ENCODE data around the gene SLC2A4.
A peak's percentile ranks its signal among the peaks of the same experiment; 100 is the strongest.
"Not testable (repeated sequence)": the region's sequence is repeated elsewhere in the genome, so short reads cannot be mapped to it uniquely, and the experiment has no call there.

The SLC2A4 gene

DNA sequence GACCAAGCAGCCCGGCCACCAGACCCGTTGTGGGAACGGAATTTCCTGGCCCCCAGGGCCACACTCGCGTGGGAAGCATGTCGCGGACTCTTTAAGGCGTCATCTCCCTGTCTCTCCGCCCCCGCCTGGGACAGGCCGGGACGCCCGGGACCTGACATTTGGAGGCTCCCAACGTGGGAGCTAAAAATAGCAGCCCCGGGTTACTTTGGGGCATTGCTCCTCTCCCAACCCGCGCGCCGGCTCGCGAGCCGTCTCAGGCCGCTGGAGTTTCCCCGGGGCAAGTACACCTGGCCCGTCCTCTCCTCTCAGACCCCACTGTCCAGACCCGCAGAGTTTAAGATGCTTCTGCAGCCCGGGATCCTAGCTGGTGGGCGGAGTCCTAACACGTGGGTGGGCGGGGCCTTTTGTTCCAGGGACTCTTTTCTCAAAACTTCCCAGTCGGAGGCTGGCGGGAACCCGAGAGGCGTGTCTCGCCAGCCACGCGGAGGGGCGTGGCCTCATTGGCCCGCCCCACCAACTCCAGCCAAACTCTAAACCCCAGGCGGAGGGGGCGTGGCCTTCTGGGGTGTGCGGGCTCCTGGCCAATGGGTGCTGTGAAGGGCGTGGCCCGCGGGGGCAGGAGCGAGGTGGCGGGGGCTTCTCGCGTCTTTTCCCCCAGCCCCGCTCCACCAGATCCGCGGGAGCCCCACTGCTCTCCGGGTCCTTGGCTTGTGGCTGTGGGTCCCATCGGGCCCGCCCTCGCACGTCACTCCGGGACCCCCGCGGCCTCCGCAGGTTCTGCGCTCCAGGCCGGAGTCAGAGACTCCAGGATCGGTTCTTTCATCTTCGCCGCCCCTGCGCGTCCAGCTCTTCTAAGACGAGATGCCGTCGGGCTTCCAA lies at the start of gene SLC2A4:
Gene SLC2A4 (plus strand): TSS at position 645 of the 879 bp plus-strand sequence. CDS start 217 bp downstream, at position 862.
- peak; percentile 56 for DNase-seq

DNA sequence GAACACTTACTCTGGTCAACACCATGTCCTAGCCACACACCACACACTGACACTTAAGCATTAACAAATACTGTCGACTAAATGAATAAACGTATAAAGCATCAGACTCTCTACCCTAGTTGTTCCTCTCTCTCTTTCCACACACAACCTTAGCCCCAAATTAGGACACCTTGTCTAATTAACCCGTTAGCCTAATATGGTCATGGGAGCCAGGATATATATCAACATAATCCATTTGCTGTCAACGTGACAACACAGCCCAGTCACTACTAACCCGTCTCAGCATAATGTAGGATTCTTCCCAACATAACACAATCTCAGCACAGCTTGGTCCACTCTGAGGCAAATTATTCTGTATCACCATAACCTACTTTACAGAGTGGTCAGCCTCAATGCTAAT lies 49.4 kb upstream of the SLC2A4 start:
- no peak for DNase-seq

DNA sequence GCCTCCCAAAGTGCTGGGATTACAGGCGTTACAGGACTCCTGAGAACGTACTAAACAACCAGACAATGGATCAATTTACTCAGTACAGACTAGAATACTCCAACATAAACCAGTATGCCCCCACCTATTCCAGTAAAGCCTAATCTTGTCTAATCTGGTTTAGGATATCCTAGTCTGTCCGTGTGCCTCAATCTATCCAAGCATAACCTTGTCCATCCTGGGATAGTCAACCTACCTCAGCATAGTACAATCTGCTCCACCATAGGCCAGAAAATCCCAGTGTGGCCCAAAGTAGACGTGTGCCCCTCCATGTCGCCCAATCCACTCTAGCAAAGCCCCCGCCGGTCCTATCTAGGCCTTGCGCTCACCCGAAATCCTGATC lies 47.8 kb upstream of the SLC2A4 start:
- DNase-seq: no peak

DNA sequence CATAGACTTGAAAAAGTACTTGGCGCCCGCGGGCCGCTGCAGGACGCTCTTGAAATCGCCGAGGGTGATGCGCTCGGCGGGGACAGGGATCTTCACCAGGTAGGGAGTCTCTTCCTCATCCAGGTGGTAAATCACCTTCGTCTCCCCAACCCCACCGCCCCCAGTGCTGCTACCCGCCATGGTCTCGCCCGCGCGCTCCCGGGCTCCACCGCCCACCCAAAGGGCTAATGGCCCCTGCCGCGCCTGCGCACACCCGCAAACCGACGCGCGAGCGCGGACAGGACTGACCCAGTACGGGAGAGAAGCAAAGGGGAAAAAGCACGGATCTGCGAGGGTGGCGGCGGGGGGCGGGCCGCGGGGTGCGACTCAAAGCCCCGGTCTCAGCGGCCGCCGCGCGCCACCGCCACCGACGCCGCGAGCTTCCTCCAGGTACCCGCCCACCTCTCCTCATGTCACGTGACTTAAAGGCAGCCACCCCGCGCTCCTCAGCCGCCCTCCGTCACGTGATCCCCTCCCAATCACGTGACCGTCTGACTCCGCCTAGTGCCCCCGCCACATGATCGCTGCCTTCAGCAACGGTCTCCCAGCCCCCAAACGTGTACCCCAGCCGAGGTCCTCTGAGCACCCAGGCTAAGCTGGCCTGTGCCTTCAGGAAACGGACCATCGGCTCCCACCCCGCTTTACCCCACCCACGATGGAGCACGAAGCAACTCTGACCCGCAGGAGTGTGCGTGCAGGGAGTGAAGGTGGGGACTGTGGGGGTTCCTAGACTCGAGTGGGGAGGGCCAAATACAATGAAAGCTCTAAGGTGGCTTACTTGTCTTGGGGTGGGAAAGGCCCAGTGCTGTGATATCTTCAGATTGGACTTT lies 47.2 kb upstream of the SLC2A4 start, which contains the start of gene DVL2:
Gene DVL2 (minus strand): TSS at position 435 of the 869 bp plus-strand sequence. CDS start 255 bp downstream, at position 180.
- DNase-seq: peak; percentile 61

DNA sequence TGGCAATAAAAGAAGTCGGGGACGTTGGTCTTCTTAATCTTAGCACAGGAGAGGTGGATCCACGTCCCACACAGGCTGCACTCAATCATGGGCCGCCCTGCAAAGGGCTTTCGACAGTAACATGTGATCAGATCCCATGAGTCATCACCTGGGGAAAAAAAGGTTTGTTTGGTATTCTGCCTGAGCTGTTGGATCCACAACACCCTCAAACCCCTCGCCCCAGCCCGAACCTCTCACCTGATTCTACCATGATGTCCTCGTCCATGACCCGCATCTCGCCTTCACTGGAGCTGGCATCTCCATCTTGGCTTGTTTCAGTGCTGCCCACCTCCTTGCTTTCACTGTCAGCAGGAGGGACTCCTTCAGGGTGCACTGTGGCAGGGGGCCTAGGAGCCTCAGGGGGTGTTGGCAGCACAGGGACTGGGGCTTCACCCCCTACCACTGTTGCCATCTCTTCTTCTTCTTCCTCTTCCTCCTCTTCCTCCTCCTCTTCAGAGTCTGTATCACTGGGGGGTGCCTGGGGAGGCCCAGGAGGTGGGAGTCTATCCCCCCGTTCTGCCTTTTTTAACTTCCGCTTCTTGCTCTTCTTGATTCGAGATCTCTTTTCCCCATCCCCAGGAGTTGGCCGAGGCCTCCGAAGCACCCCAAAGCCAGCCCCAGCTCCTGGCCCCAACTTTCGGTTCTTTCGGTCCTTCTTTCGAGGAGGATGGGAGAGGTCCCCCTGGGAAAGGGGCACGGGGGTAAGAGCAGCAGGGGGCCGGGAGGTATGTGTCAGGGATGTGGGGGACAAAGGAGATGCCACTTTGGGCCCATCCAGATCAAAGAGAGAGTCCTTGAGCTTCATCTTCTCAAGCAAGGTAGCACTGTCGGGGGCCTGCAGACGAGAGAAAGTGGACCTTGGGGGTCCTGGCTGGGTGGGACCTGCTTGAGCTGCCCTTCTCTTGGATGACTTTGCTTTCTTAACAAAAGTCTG lies 45.5 kb upstream of the SLC2A4 start:
- DNase-seq: no peak

DNA sequence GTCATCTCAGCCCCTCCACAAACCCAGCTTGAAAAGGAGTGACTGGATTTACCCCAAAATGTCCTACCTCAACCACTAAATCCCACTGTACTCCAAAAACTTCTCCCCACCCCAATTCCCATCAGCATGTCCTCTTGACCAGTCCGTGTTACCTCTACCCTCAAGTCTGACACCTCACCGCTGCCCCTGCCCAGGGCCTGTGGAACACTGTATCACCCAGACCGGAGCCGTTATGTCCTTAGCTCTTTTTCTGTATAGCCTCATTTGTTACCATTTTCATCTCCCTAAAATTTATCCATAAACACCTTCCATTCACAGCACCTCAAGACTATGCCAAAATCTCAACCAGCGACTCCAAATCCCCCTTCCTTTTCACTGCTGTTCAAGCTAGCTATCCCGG lies 44.7 kb upstream of the SLC2A4 start:
- DNase-seq: no peak

DNA sequence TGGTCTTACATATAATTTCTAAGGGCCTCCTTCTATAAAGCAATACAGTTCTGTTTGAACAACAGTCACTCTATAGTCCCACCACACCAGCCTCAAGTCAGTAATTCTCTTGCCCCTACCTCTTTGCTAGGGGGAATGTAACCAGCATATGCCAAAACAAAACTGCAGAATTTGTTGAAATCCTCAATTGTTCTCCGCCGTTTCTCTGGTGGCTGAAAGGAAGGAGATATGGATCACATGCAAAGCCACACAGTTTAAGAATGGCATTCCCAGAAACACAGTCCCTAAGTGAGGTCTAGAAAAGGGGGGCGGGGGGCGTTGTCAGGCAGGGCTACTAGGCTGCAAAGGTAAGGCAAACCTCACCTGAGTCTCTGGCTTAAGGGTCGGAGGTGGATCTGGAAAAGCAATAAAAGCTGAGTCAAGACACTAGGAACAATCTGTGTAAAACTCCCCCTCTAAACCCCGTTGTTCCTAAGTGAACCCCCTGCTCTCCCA lies 44.2 kb upstream of the SLC2A4 start:
- no peak for DNase-seq

DNA sequence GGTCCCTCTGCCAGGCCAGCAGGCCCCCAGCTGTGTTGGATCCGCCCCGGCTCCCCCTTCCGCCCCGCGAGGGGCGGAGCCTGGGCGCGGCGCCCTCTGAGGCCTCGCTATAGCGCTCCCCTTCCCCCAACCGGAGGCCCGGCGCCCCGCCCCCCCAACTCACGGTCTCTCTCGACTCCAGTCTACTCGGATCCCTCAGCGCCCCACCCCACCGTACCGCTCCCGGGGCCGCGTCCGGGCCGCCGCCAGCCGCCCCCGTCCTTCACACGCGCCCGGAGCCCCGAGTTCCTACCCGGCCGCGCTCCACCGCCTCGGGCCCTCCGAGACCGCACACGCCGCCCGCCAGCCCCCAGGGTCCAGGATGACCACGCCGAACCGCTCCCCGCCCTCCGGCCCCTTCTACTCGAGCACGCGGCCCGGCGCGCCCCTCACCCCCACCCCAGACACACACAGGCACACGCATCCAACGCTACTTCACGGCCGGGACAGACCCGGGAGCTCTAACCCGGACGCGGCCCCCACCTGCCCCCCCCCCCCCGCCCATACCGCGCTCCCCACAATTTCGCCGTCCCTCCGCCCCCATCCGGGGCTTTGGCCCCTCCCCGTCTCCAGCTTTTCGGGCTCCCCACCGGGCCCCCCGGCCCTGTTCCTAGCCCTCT lies 43.6 kb upstream of the SLC2A4 start:
- DNase-seq: peak; percentile 42

DNA sequence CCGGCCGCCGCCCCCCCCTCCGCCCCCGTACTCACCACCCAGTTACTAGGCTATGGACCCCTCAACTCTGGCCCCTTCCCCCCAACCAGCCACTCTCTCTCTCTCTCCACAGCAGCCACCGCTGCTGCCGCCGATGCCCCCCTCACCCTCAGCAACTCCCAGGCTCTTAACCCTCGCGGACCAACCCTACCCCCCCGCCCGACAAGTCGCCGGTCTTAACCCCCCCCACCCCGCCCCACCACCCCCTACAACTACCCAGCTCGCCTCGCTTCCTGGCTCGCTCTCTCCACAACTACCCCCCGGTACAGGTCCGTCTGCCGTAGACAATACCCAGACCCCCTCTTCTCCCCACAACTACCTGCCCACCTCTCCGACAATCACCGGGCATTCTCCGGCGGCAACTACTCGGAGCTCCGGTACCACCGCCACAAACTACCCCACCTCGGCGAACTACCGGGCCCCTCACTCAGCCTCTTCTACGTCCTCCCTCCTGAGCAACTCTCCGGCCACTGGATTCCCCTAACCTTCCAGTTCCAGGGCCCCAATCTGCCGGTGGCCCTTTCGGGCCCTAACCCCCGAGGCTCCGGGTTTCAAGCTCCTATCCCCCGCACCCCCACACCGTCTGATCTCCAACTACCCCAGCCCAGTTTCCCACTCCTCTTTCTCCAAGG lies 43.0 kb upstream of the SLC2A4 start:
- DNase-seq: no peak

DNA sequence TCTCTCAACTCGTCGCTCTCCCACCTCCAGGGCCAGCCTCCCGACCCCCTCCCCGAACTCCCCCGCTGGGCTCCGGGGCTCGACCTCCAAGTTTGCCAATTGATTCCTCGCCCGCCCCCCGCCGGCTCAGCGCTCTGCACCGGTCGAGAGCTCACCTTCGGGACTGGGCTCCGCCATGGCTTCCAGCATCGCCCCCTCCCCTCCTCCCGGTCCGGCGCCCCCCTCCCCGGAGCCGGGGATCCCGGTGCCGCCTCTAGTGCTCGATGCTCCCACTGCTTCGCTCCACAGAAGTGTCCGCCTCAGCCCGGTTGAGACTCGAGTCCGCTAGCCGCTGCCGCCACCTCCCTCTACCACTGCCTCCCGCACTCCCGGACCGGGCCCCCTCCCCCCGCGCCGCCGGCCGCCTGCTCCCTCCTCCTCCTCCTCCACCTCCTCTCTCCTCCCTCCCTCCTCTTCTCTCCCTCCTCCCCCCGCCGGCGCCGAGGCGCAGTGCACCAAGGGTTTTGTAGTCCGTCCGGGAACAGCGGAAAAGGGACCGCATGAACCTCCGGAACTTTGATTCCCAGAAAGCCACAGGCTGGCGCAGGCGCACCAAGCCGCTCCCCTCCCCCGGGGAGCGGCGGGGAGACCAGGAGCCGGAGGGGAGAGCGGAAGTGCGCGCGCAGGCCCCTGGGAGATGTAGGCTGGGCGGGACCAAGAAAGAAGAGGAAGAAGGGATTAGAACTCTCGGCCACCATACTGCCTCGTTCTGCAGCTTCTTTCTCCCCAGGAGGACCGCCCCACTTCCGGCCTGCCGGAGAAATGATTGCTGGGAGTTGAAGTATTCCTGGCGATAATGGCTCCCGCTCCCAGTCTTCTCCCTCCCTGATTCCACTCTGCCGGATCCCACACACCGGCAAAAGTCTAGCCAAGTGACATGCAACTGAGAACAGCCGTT lies 42.2 kb upstream of the SLC2A4 start, which contains the start of gene PHF23:
Gene PHF23 (minus strand): TSS at position 367 of the 937 bp plus-strand sequence. CDS start 178 bp downstream, at position 189.
- DNase-seq: peak; percentile 89

DNA sequence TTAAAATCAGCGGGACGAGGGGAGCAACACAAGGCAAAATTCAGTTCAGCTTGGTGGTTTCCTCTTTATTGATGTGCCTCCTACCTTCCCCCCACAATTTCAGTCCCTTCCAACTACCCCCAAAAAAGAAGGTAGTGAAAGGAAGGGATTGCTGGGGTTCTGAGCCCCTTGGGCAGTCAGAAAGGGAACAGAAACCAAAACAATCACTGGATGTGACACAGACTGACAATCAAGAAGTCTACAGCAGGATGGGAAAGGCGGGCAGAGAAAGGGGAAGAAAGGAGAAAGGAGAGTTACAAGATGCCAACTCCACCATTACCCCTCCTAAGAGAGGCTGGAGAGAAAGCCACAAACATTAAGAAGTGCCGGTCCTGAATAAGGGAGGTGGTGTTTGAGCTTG lies 41.1 kb upstream of the SLC2A4 start:
- DNase-seq: no peak

DNA sequence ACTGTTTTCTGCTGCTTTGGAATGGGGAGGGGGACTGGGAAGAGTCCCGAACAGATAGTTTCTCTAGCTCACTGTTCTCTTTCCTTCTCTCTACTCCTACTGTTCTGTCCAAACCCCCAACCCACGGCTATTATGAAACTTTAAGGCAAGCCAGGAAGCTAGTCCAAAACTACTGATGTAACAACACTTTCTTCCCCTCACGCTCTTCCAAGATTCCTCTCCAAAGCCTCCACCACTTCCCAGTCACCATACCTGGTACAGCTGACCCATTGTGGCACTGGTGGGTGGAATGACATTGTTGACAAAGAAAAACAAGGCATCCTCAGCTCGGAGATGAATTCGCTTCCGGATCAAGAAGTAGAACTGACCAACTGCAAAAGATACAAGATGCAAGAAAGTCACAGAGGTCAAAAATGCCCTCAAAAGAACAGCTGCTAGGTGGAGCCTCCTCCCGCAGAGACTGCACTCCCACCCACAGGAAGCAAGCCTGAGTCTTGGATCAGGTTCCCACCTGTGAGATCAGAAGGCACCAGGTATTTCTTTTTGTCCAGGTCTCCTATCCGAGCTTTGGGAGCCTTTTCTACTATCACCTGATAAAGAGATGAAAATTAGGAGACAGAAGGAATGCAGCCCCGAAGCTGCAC lies 40.3 kb upstream of the SLC2A4 start:
- DNase-seq: no peak

DNA sequence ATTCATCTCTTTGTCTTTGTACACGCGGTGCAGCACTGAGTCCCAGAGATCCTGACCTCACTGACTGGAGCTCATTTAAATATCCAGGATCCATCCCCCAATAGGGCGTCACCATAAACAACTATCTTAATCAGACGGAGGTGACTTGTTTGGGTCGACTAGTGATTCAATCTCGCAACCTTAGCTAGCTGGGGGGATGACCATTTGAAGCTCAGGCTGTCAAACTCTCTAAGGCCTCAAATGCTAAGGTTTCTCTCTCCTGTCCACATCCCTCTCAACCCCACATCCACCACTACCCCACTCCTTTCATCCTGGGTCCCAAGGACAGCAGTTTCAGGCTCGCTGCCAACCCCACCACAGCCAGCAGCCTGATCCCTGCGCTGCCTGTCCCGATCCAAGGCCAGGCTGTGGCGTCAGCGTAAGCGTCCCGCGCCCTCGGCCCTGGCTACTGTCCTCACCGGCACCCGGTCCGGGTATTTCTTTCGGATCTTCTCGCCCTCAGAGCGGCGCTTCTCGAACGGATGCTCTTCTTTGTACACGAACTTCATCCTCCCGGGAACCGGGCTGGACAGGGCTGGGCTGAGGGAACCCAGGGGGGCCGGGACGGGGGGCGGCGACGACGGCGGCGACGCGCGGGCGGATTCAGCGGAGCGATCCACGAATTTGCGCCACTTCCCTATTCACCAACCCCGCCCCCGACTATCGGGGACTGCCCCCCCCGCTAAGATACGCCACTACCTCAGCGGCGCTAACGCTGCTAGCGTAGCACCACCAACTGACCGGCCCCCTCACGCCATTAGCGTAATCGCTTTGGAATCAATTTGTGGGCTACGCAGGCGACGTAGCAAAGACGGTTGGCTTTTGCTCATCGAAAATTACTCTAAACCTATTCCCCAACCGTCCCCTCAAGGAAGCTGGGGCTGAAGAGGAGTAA lies 39.5 kb upstream of the SLC2A4 start, which contains the start of gene GABARAP:
Gene GABARAP (minus strand): TSS at position 667 of the 934 bp plus-strand sequence. CDS start 119 bp downstream, at position 548.
- peak; percentile 71 for DNase-seq

DNA sequence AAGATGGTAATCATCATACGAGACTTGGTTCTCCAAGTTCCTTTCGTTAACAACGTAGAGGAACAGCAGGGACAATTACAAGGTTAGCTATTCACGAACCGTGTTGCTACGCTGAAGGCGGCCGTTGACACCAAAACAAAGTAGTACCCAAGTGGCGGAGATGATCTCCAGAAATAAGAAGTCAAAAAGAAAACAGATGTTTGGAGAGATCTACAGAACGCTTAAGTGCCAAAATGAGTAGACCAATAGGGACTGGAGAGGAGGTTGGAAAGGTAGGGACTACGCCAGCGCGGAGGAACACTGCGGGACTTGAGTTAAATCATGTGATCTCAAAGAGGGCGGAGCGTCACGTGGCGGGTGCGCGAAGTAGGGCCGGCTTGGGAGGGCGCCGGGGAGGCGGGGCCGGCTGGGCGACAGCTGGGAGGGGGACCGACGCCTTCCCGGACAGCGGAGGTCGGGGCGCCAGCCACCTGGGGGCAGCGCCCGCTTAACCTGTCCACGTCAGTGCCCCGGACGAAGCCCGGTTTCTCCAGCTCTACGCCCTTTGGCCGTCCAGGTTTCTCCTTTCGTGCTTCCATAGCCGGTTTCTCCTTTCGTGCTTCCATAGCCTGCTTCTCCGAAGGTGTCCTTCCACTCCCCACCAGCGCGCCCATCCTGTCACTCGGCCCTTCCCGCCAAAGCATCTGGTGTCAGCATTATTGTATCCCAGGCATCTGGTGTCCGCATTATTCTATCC lies 38.6 kb upstream of the SLC2A4 start:
- peak; percentile 87 for DNase-seq

DNA sequence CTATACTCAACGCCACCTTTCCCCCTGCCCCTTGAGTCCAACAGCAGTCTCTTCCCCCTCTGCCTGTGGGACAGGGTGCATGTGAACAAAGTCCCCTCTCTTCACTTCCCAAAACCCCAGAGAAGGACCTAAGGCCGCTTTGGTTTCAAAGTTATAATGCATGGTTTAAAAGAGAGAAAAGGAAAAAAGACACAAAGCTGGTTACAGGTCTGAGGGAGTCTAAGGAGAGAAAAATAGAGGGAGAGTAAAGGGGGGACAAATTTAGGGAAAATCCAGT lies 38.1 kb upstream of the SLC2A4 start:
- no peak for DNase-seq

DNA sequence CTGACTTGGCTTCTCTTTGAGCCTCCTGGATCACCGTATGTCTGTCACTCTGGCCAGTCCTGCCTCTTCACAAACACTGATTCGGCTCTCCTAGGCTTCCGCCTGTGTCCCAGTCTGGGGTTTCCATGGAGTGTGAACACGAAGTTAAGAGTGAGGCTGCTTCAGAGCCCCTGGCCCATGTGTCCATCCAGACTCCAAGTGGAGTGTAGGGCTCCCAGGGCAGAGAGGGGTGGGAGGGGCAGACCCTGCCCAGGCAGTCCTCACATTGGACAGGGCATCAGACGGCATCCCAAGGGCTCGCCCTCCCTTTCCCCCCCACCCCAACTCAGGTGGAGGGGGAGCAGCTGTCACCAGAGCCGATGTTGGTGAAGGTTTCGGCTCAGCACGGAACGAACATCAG lies 37.7 kb upstream of the SLC2A4 start:
- DNase-seq: not testable (repeated sequence)

DNA sequence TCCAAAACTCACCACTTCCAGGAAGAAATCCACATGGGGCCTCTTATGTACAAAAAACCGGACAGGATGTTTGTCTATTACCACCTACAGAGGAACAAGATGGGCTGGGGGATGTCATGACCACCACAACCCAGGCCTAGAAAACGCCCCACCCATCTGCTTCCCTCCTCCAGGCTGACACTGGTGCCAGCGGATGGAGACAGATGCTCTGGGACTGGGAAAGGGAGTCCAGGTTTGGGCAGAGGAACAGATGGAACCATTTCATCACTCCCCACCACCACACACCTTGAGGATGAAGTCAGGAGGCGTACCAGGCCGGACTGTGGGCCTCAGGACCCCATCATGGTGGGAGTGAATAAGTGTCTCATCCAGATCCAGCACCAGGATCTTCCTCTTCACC lies 34.7 kb upstream of the SLC2A4 start:
- no peak for DNase-seq

Data from COR-L47 (cell line).